CD4-positive, alpha-beta memory T cell (primary cell): ENCODE data around the gene GUCD1. TPM values are rescaled to one million over a fixed set of nuclear protein-coding genes. Genes with fewer than 3 reads are reported as not detected.
"Not testable (repeated sequence)": the region's sequence is repeated elsewhere in the genome, so short reads cannot be mapped to it uniquely, and the experiment has no call there.

Experiments
- CTCF ChIA-PET: fragments of 350-600 bp; sonication (Branson Sonifier 250); formaldehyde crosslinking; loops from one replicate; lab custom pipeline; 2021; ENCODE audit warnings: inconsistent platforms; ENCODE audit not compliant: partially characterized antibody; lab: Charles Lee
- POLR2A ChIA-PET: fragments of 350-600 bp; sonication (Branson Sonifier 250); formaldehyde crosslinking; loops from one replicate; lab custom pipeline; 2021; ENCODE audit not compliant: partially characterized antibody; lab: Charles Lee
- DNase-seq, 5 donors: peaks; one replicate each; pipeline versions ENCODE4 v3.0.0 to v3.0.0-alpha.2; 2020 to 2022; ENCODE audit warnings: mixed read lengths in 1 of 5
- H3K27ac ChIP-seq: one replicate; pipeline ENCODE4 v1.7.0; 2013; ENCODE audit warnings: low read depth, low read length
- H3K27me3 ChIP-seq: 2 replicates; pipeline ENCODE4 v1.7.0; 2013; ENCODE audit warnings: mild to moderate bottlenecking, low read length, moderate library complexity; ENCODE audit not compliant: insufficient read depth
- H3K36me3 ChIP-seq: 2 replicates; pipeline ENCODE4 v1.7.0; 2013; ENCODE audit warnings: mild to moderate bottlenecking, low read length, moderate library complexity; ENCODE audit not compliant: insufficient read depth
- H3K4me1 ChIP-seq: 2 replicates; pipeline ENCODE4 v1.7.0; 2013; ENCODE audit warnings: mild to moderate bottlenecking, low read length, moderate library complexity; ENCODE audit not compliant: insufficient read depth
- H3K4me3 ChIP-seq, 2 donors: one replicate each; pipeline ENCODE4 v1.7.0; 2013; ENCODE audit warnings: low read length in 2 of 2, mild to moderate bottlenecking in 1 of 2
- H3K9me3 ChIP-seq, 2 donors: one replicate each; pipeline ENCODE4 v1.7.0; 2013; ENCODE audit warnings: low read length in 2 of 2, control low read depth in 1 of 2; ENCODE audit not compliant: control insufficient read depth in 1 of 2
- H3K27ac Mint-ChIP-seq, 7 donors: one replicate each; pipeline ENCODE4 v1.8.0; 2020 to 2021; ENCODE audit warnings: mixed read lengths in 7 of 7, mild to moderate bottlenecking in 6 of 7, inconsistent platforms in 3 of 7, moderate library complexity in 3 of 7
- H3K27me3 Mint-ChIP-seq, 2 donors: one replicate each; pipeline ENCODE4 v1.8.0; 2020 to 2021; ENCODE audit warnings: mixed read lengths in 2 of 2
- H3K36me3 Mint-ChIP-seq, 2 donors: one replicate each; pipeline ENCODE4 v1.8.0; 2020 to 2021; ENCODE audit warnings: mixed read lengths in 2 of 2, inconsistent platforms in 1 of 2, mild to moderate bottlenecking in 1 of 2
- H3K4me1 Mint-ChIP-seq, 4 donors: one replicate each; pipeline ENCODE4 v1.8.0; 2020 to 2021; ENCODE audit warnings: mixed read lengths in 4 of 4, mild to moderate bottlenecking in 1 of 4
- H3K4me3 Mint-ChIP-seq, 8 donors: one replicate each; pipeline ENCODE4 v1.8.0; 2020 to 2021; ENCODE audit warnings: mixed read lengths in 8 of 8, mild to moderate bottlenecking in 7 of 8, moderate library complexity in 6 of 8, inconsistent platforms in 3 of 8
- H3K9me3 Mint-ChIP-seq, 8 donors: one replicate each; pipeline ENCODE4 v1.8.0; 2020 to 2021; ENCODE audit warnings: mixed read lengths in 8 of 8, mild to moderate bottlenecking in 5 of 8, inconsistent platforms in 3 of 8, moderate library complexity in 1 of 8
- intact Hi-C: fragments of 100-400 bp; cut with micrococcal nuclease; formaldehyde crosslinking; loops from one replicate; pipeline ENCODE4 v1.15.1; 2023
- polyA plus RNA-seq, 2 donors: library from polyadenylated mRNA; unstranded; fragments of 300-500 nt; fragmentation: Illumina TruSeq; gene quantifications; one replicate each; pipeline ENCODE4 v1.2.3, GENCODE V29; 2021
- total RNA-seq, 2 experiments: library from RNA; stranded (reverse); gene quantifications; one replicate each; pipeline ENCODE4 v1.2.3, GENCODE V29; 2021

GUCD1 gene
- total RNA-seq (10 to 100 TPM; 65.0 to 65.5 TPM), polyA plus RNA-seq (10 to 100 TPM; 44.2 to 47.3 TPM)

GRCh38 chr22:24554313-24555164, at the start of gene GUCD1:
GUCD1 (minus strand) TSS chr22:24555138; CDS start chr22:24554991, 147 bp downstream.
- Histone ChIP-seq H3K4me3 (peak within 1 kb of the TSS; percentile 76 to 100), H3K27me3 (no peaks in the 10 kb centered on the region), H3K9me3 (no peaks in the 10 kb centered on the region), H3K4me1 (peaks cover 50% of the 10 kb centered on the region), H3K27ac (peak within 1 kb of the TSS; percentile 87), H3K36me3 (peaks cover 28% of the 10 kb centered on the region)
- intact Hi-C loops, result loop anchor here (1.0 to 10.0 kb wide), 4 partner anchors 53 to 1410 kb away; partner anchors contain the start of genes MIF, RAB36 and RSPH14
- Mint-ChIP-seq H3K4me3 (peak within 1 kb of the TSS; percentile 97 to 99 (median 98)), H3K36me3 (peaks cover 15 to 53% of the 10 kb centered on the region in 2 donors), H3K9me3 (no peaks in the 10 kb centered on the region), H3K27me3 (no peaks in the 10 kb centered on the region), H3K27ac (peak within 1 kb of the TSS; percentile 95 to 99 (median 99)), H3K4me1 (peaks cover 46 to 75% (median 56%) of the 10 kb centered on the region in 4 donors)
- POLR2A ChIA-PET, result interaction anchor here (0.6 to 3.2 kb wide), 16 partner anchors 10 to 1485 kb away, joined by 3 to 25 read pairs (median 3); partner anchors contain the start of genes ADORA2A, GNAZ, MIF and SLC2A11
- DNase-seq, result peak in 2 of 5 donors; percentile 30 to 48
- CTCF ChIA-PET, result no interaction called here

GRCh38 chr22:24603770-24604629, 49.1 kb upstream of the GUCD1 start:
- POLR2A ChIA-PET, H3K27ac ChIP-seq, H3K4me1 ChIP-seq, H3K4me3 ChIP-seq, H3K9me3 Mint-ChIP-seq, H3K27me3 Mint-ChIP-seq, H3K36me3 ChIP-seq, H3K9me3 ChIP-seq, intact Hi-C loops, H3K36me3 Mint-ChIP-seq, CTCF ChIA-PET, H3K27me3 ChIP-seq: not testable (repeated sequence)
- Mint-ChIP-seq H3K27ac (peak overlapping the region; percentile 59 to 92 (median 80)), H3K4me3 (peak overlapping the region in 7 of 8 donors; percentile 9 to 78 (median 63)), H3K4me1 (peaks cover 11 to 55% (median 32%) of the 10 kb centered on the region in 4 donors)
- DNase-seq, result peak in 4 of 5 donors; percentile 13 to 54 (median 17)

GRCh38 chr22:24602847-24603769, 48.2 kb upstream of the GUCD1 start, which contains the start of gene GGT1:
GGT1 (plus strand) TSS chr22:24603193; CDS start chr22:24611082, 7,889 bp downstream.
- H3K27ac ChIP-seq, H3K36me3 Mint-ChIP-seq, H3K9me3 ChIP-seq, H3K4me3 ChIP-seq, H3K27me3 Mint-ChIP-seq, CTCF ChIA-PET, POLR2A ChIA-PET, H3K36me3 ChIP-seq, H3K4me1 ChIP-seq, DNase-seq, H3K27me3 ChIP-seq, intact Hi-C loops, H3K9me3 Mint-ChIP-seq: not testable (repeated sequence)
- Mint-ChIP-seq H3K27ac (peak within 1 kb of the TSS; percentile 50 to 92 (median 80)), H3K4me3 (peak within 1 kb of the TSS in 6 of 8 donors; percentile 5 to 78 (median 64)), H3K4me1 (peaks cover 11 to 46% (median 28%) of the 10 kb centered on the region in 4 donors)

- CTCF ChIA-PET, intact Hi-C loops, DNase-seq, H3K27me3 Mint-ChIP-seq, H3K4me1 ChIP-seq, H3K9me3 ChIP-seq, H3K36me3 Mint-ChIP-seq, H3K4me3 Mint-ChIP-seq, H3K9me3 Mint-ChIP-seq, H3K27ac ChIP-seq, H3K27me3 ChIP-seq, H3K36me3 ChIP-seq, H3K4me3 ChIP-seq, POLR2A ChIA-PET: not testable (repeated sequence)
- peak overlapping the region in 2 of 7 donors; percentile 29 to 35 for H3K27ac Mint-ChIP-seq
- peaks cover 8 to 37% (median 24%) of the 10 kb centered on the region in 4 donors for H3K4me1 Mint-ChIP-seq
Observed at GRCh38 chr22:24602105-24602749, 47.3 kb upstream of the GUCD1 start.

- H3K9me3 ChIP-seq, result no peaks in the 10 kb centered on the region
- intact Hi-C loops, result no loop called here
- Mint-ChIP-seq H3K36me3 (no peaks in the 10 kb centered on the region), H3K4me3 (no peak overlapping the region), H3K9me3 (no peaks in the 10 kb centered on the region), H3K27ac (peak overlapping the region in 1 of 7 donors; percentile 37), H3K4me1 (peaks cover 8 to 34% (median 24%) of the 10 kb centered on the region in 4 donors), H3K27me3 (no peaks in the 10 kb centered on the region)
- H3K4me1 ChIP-seq, result peaks cover 8% of the 10 kb centered on the region
- H3K27ac ChIP-seq, result no peak overlapping the region
- H3K36me3 ChIP-seq, result no peaks in the 10 kb centered on the region
- H3K27me3 ChIP-seq, result no peaks in the 10 kb centered on the region
- H3K4me3 ChIP-seq, result no peak overlapping the region
- DNase-seq, result no peak
- POLR2A ChIA-PET, result no interaction called here
- CTCF ChIA-PET, result no interaction called here
Observed at GRCh38 chr22:24601217-24602104, 46.5 kb upstream of the GUCD1 start.
